ENCODE measurements around the gene EFR3B. TPM values are rescaled to one million over a fixed set of nuclear protein-coding genes. Genes with fewer than 3 reads are reported as not detected.

EFR3B gene
- total and polyA plus RNA-seq, 2 of the 13 experiments (the other 11 are each of a cell fraction or from before 2014, with no cell fraction given) = 0.42 TPM

DNA sequence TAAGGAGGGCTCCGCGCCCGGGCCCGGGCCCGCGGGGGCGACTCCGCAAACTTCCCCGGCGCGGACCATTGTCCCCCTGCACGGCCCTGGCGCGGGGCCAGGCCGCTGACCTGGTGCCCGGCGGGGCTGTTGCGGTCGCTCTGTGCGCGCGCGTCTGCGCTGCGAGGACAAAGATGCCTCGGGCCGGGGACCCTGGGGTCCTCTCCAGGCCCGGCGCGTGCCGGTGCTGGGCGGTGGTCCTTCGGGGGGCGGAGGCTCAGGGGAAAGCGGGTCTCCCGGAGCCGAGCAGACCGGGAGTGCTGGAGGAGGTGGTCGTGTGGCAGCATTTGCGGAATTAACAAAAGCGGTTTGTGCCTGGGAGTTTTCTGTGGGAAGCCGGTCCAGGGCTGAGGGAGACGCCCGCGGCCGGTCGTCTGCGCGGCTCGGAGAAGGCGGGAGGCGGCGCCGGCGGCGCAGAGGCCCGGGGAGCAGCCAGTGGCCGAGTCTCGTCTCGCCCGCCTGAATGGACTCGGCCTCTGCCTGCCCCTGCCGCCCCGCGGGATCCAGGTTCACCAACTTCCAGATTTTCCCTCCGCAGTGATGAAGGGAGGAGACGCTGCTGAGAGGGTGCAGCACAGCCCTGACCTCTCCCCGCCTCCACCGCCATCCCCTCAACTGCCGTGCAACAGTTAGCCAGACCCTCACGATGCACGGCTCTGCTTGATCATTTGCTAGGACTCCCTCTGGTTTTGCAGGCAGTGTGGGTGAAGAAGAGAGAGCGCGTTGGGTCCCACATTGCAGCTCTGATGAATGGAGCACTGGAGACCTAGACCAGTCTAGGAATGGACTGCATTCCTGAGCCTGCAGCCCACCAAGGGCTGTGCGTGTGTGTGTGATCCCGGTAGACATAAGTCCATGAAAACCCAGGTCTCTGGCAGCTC lies 705 bp downstream of the EFR3B start (continued):
- no peak for TF ChIP-seq SRSF9 (IDR thresholded peaks at IDR 0.05; ENCODE audit: borderline replicate concordance, insufficient read depth, low read depth, low read length, poor library complexity, severe bottlenecking)
- no peak for TF ChIP-seq ZNF329 (CRISPR knock-in tag; IDR thresholded peaks at IDR 0.05; ENCODE audit: low read depth)
- TF ChIP-seq GZF1 (CRISPR knock-in tag; IDR thresholded peaks at IDR 0.05) = no peak
- TF ChIP-seq DNMT3B (CRISPR knock-in tag; conservative IDR thresholded peaks at IDR 0.05) = no peak
- no peak for TF ChIP-seq NCOA2 (CRISPR knock-in tag; IDR thresholded peaks at IDR 0.05)
- TF ChIP-seq, protein P1, sequence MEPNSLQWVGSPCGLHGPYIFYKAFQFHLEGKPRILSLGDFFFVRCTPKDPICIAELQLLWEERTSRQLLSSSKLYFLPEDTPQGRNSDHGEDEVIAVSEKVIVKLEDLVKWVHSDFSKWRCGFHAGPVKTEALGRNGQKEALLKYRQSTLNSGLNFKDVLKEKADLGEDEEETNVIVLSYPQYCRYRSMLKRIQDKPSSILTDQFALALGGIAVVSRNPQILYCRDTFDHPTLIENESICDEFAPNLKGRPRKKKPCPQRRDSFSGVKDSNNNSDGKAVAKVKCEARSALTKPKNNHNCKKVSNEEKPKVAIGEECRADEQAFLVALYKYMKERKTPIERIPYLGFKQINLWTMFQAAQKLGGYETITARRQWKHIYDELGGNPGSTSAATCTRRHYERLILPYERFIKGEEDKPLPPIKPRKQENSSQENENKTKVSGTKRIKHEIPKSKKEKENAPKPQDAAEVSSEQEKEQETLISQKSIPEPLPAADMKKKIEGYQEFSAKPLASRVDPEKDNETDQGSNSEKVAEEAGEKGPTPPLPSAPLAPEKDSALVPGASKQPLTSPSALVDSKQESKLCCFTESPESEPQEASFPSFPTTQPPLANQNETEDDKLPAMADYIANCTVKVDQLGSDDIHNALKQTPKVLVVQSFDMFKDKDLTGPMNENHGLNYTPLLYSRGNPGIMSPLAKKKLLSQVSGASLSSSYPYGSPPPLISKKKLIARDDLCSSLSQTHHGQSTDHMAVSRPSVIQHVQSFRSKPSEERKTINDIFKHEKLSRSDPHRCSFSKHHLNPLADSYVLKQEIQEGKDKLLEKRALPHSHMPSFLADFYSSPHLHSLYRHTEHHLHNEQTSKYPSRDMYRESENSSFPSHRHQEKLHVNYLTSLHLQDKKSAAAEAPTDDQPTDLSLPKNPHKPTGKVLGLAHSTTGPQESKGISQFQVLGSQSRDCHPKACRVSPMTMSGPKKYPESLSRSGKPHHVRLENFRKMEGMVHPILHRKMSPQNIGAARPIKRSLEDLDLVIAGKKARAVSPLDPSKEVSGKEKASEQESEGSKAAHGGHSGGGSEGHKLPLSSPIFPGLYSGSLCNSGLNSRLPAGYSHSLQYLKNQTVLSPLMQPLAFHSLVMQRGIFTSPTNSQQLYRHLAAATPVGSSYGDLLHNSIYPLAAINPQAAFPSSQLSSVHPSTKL (CRISPR knock-in tag; IDR thresholded peaks at IDR 0.05) = no peak
- peak; percentile 94 for TF ChIP-seq ZNF12 (CRISPR knock-in tag; IDR thresholded peaks at IDR 0.05)
- TF ChIP-seq ZNF550 (CRISPR knock-in tag; IDR thresholded peaks at IDR 0.05; ENCODE audit: borderline replicate concordance) = no peak
- no peak for TF ChIP-seq HHEX (CRISPR knock-in tag; IDR thresholded peaks at IDR 0.05)
- no peak for TF ChIP-seq ASH2L (IDR thresholded peaks at IDR 0.05; ENCODE audit: insufficient read length, low read depth, low read length)
- TF ChIP-seq SOX6 (IDR thresholded peaks at IDR 0.05) = no peak
- no peak for TF ChIP-seq SOX6 (CRISPR knock-in tag; IDR thresholded peaks at IDR 0.05)
- 0 out of 2 replicates have a peak, but pooled peaks have one; percentile 60 for TF ChIP-seq ZNF484 (CRISPR knock-in tag; IDR thresholded peaks at IDR 0.05; ENCODE audit: borderline replicate concordance, low read depth)
- TF ChIP-seq ZNF772 (CRISPR knock-in tag; IDR thresholded peaks at IDR 0.05) = no peak
- no peak for TF ChIP-seq KLF11 (CRISPR knock-in tag; IDR thresholded peaks at IDR 0.05)
- TF ChIP-seq ZNF17 (CRISPR knock-in tag; IDR thresholded peaks at IDR 0.05) = no peak
- TF ChIP-seq, protein P2, sequence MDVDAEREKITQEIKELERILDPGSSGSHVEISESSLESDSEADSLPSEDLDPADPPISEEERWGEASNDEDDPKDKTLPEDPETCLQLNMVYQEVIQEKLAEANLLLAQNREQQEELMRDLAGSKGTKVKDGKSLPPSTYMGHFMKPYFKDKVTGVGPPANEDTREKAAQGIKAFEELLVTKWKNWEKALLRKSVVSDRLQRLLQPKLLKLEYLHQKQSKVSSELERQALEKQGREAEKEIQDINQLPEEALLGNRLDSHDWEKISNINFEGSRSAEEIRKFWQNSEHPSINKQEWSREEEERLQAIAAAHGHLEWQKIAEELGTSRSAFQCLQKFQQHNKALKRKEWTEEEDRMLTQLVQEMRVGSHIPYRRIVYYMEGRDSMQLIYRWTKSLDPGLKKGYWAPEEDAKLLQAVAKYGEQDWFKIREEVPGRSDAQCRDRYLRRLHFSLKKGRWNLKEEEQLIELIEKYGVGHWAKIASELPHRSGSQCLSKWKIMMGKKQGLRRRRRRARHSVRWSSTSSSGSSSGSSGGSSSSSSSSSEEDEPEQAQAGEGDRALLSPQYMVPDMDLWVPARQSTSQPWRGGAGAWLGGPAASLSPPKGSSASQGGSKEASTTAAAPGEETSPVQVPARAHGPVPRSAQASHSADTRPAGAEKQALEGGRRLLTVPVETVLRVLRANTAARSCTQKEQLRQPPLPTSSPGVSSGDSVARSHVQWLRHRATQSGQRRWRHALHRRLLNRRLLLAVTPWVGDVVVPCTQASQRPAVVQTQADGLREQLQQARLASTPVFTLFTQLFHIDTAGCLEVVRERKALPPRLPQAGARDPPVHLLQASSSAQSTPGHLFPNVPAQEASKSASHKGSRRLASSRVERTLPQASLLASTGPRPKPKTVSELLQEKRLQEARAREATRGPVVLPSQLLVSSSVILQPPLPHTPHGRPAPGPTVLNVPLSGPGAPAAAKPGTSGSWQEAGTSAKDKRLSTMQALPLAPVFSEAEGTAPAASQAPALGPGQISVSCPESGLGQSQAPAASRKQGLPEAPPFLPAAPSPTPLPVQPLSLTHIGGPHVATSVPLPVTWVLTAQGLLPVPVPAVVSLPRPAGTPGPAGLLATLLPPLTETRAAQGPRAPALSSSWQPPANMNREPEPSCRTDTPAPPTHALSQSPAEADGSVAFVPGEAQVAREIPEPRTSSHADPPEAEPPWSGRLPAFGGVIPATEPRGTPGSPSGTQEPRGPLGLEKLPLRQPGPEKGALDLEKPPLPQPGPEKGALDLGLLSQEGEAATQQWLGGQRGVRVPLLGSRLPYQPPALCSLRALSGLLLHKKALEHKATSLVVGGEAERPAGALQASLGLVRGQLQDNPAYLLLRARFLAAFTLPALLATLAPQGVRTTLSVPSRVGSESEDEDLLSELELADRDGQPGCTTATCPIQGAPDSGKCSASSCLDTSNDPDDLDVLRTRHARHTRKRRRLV (CRISPR knock-in tag; IDR thresholded peaks at IDR 0.05) = no peak
- TF ChIP-seq ZNF546 (CRISPR knock-in tag; conservative IDR thresholded peaks at IDR 0.05) = no peak
- TF ChIP-seq ZNF543 (CRISPR knock-in tag; IDR thresholded peaks at IDR 0.05) = no peak
- TF ChIP-seq, protein P3, sequence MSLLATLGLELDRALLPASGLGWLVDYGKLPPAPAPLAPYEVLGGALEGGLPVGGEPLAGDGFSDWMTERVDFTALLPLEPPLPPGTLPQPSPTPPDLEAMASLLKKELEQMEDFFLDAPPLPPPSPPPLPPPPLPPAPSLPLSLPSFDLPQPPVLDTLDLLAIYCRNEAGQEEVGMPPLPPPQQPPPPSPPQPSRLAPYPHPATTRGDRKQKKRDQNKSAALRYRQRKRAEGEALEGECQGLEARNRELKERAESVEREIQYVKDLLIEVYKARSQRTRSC (CRISPR knock-in tag; IDR thresholded peaks at IDR 0.05; ENCODE audit: low read depth) = 0 out of 2 replicates have a peak, but pooled peaks have one; percentile 72
- TF ChIP-seq ZMYM3 (CRISPR knock-in tag; IDR thresholded peaks at IDR 0.05) = no peak
